ENCODE results near the gene TRAPPC12.
"Not testable (repeated sequence)": the region's sequence is repeated elsewhere in the genome, so short reads cannot be mapped to it uniquely, and the experiment has no call there.

The TRAPPC12 gene

DNA sequence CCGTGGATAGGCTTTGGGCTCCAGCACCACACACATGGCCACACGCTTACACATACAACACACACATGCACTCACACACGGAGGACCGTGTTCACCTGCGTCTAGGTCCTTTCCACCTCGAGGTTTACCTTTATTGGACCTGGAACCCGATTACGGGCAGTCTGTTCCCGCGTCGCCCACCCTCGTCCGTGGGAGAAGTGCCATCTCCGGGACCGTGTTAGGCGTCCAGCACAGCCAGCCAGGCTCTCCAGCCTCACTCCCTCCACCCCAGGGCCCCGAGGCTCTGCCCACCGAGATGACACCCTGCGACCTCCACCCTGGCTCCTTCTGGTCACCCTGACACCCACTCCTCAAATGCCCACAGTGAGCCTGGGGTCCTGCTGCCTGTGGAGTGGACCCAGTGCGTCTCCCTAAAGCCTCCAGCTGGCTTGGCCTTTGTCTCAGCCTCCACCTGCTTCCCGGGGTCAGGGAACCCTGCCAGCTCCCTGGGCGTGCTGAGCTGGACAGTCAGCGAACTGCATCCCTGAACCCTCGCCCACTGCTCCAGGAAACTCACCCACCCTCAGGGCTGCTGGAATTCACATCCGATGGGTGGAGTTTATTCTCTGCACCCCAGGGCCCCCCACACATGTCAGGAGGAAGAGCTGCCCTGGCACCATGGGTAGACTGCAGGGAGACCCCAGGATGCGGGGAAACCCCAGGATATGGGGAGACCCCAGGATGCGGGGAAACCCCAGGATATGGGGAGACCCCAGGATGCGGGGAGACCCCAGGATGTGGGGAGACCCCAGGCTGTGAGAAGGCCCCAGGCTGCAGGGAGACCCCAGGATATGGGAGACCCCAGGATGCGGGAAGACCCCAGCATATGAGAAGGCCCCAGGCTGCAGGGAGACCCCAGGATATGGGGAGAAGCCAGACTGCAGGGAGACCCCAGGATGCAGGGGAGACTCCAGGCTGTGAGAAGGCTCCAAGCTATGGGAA, 106.8 kb downstream of the TRAPPC12 start:
- DNase-seq (ENCODE audit: low spot score), result no peak

DNA sequence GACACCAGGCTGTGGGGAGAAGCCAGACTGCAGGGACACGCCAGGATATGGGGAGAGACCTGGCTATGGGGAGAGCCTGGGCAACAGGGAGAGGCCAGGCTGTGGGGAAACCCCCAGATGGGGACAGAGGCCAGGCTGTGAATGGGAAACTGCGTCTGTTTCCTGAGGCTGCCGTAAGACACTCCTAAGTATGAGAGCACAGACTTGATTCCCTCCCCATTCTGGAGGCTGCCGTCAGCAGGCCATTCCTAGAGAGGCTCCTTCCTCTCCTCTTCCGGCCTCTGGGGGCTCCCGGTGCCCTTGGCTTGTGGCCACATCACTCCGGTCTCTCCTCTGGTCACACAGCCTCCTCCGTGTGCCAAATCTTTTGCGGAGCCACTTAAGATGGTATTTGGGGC, 107.5 kb downstream of the TRAPPC12 start:
- DNase-seq (ENCODE audit: low spot score), result no peak

DNA sequence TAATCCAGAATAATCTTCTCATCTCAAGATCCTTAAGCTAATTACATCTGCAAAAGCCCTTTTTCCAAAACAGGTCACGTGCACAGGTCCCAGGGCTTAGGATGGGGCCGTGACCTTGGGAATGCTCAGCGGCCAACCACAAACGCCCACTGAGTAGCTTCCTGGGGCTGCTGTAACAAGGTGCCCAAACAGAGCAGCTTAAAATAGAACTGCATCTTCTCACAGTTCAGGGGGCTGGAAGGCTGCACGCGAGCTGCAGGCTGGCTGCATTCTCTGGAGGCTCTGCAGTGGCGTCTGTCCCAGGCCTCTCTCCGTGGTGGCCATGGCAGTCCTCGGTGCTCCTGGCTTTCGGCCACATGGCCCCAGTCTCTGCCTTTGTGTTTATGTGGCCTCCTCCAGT, 107.9 kb downstream of the TRAPPC12 start:
- DNase-seq (ENCODE audit: low spot score), result no peak

DNA sequence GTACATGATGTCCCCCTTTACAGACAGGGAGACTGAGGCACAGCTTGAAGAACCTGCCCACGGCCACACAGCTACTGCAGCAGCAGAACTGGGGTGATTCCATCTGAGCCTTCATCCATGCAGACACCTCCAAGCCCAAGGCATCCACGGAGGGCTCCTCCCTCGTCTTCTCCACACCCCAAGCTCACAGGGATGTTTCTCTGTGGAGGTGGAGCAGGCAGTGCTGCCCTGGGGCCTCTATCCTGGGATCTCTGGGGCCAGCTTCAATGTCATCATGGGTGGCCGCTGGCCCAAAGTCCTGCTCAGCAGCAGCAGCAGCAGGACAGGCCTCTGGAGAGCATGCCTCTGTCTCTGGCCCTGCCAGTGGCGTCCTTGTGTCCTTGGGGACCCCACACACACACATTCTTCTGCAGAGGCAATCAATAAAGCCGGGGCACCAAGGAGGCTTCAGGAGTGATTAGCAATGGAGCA, 108.6 kb downstream of the TRAPPC12 start:
- DNase-seq (ENCODE audit: low spot score), result no peak

DNA sequence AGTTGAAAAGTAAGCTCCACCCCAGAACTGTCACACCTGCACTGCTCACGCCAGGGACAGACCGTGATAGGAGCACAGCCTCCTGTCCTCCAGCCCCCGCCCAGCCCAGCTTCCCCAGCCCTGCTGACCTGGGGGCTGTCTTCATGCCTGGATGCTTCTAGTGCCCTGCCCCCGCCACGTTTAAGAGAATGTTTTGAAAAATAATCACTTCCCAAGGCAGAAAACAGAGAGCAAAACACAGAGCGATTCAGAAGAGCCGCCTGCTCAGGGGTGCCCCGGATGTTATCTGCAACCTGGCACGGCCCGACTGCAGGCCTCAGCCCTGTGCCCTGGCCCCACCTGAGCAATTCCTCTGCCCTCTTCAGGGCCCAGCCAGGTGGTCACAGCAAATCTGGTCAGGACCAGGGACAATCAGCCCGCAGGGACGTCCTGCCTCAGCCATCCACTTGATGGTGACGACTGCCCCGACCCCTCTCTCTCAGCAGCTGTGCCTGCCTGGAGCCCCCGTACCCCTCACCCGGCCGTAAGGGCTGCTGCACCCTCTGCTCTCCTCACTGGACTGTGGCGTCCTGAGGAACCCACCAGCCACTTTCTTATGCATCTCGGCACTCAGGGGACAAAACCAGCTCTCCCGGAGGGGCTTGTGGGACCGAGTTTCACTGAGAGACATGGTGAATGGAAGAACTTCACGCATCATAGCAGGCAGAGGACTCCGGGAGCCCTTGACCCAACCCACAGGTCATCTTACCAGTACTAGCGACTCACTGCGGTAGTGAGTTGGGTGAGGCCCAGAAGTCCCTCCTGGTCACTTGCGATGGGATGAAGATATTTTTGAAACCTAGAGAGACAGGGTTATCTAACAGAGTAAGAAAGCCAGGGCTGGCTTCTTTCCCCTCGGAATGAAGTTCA, 109.6 kb downstream of the TRAPPC12 start:
- no peak for DNase-seq (ENCODE audit: low spot score)

DNA sequence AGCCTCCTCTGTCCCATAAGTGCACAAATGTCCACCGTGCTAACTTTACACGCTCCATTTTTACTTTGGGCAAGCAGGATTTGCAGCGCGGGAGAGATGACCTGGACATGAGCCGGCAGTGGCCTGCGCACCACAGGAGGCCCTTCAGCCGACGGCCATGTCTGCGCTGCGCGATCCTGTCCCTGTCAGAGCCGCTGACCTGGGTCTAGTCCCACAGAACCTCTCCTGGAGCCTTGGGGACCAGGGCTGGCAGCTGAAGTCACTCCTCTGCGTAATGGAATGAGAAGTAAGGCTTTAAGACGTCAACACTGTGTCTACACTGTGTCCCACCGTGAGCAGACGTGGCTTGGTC, 110.2 kb downstream of the TRAPPC12 start:
- no peak for DNase-seq (ENCODE audit: low spot score)

DNA sequence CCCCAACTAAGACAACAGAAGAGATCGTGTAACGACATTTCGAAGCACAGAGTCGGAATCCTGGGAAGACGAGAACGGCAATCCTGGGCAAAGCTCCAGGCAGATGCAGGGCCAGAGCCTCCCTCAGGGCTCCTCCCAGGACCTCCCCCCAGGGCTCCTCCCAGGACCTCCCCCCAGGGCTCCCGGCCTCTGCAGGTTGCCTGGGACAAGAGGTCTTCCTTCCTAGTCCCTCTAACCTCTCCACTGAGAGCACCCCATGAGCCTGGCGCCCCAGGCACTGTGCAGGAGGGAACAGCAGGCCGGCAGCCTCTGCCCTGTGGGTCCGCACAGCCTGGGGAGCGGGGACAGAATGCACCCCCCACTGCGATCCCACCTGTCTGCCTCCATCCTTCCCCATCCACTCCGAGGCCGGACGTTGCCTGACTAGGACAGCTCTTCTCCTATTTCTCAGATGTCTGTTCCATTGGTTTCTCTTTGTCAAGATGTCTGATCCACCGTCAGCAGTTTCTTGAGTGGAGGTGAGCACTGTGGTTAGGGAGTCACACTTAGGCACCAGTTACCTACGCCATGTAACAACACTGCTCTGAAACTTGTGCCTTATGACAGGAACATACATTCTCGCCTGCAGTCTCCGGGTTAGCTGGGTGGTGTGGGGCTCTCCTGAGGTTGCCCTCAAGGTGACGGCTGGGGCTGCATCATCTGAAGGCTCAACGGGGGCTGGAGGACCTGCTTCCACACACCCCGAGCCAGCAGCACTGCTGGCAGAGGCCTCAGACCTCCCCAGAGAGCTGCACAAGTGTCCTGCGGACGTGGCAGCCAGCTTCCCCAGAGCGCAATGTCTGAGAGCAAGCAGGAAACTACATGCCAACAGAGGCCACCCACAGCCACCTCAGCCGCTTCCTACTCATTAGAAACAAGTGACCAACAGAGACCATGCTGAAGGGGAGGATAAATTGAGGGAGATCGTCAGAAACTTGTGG, 111.0 kb downstream of the TRAPPC12 start:
- no peak for DNase-seq (ENCODE audit: low spot score)

DNA sequence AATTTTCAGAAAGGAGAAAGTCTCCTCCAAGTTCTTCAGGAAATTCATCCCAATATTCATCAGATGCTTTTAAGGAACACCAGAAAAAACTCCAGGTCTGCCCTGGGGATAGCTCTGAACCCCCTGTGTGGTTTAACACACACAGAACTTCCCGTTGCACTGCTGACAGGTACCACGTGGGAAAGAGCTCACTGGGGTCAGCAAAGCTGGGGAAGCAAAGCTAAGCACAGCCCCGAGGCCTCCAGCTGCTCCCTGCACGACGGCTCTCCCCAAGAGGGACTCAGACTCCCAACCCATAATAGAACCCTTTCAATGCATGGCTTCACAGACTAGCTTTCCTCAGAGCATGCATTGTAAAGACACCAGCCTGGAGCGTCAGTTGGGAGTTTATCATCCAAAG, 111.8 kb downstream of the TRAPPC12 start:
- DNase-seq (ENCODE audit: low spot score), result no peak

DNA sequence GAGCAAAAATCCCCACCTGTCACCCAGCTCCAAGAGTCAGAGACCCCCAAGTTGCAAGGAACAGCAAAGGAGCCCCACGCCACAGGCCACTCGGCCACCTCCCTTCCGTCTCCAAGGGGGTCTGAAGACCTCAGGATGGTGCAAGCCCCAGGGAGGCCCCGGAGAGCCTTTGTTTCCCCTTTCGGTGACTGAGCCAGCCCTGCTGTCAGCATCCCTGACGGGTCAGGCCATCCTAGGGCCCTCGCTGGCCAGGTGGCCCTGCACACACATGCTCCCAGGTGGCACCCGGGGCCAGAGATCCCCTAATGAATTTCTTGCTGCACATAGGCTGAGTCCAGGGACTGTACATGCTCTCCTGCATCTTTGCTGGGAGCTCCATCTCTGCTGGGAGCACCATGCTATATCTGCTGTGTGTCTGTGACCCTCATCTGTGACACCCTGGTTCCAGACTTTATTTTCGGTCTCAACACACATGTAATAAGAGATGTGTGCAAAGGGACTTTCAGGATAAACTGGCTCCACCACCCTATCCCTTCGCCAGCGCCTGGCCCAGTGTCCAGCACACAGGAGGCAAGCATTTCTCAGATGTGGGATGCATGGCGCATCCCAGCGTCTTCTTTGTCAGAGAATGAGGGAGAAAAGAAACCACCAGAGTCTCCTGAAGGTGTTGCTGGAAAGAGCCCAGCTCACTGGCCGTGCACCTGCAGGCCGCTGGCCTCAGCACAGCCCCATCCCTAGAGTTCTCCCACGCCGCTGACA, 112.4 kb downstream of the TRAPPC12 start:
- no peak for DNase-seq (ENCODE audit: low spot score)

DNA sequence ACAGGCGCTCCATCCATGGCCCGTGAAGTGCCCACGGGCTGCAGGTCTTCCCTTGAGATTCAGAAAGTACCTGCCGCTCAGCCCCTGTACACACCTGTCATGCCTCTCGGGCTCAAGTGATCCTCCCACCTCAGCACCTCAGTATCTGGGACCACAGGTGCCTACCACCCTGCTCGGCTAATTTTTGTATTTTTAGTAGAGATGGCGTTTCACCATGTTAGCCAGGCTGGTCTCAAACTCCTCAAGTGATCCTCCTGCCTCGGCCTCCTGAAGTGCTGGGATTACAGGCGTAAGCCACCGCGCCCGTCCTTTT, 112.9 kb downstream of the TRAPPC12 start:
- not testable (repeated sequence) for DNase-seq (ENCODE audit: low spot score)

DNA sequence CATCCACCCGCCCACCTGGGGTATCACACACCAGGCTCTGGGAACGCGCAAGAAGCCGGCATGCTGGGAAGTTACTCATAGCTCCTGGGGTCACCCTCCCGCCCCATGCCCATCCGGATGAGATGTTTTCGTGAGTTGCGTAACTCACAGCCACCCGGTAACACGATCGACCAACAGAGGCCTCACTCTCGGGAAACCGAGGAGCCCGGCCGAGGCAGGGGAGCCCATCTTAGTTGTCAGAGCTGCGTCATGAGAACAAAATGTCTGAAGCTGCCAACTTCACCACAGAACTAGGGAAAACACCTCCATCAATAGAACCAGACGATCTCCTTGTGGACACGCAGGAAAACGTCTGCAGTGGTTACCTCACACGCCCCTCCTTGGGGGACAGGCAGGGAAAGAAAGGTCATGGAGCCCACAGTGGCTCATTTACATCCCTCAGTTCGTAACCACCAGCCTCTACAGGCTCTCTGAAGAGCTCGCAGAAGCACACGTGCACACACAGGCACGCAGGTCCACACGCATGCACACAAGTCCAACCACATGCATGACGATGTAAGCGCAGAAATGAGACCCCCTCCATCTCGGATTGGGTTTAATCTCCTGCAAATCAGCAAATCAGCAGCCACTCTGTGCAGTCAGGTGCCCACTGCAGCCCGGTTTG, 113.6 kb downstream of the TRAPPC12 start:
- no peak for DNase-seq (ENCODE audit: low spot score)

DNA sequence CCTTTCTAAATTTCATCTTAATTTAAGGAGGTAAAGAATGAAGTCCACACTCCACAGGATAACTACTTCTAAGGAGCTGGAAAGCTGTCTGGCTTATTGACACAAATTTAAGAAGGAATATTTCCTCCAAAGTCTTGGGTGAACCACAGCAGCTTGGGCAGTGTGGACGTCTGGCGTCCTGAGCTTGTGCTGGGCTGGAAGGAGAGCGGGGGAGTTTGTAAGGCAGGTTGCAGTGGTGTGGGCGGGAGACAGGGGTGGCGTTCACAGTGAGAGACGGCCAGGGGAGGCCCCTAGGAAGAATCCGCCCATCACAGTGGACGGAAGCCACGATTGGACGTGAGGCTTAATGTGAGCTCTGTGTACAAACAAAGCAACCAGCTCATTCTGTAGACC, 114.1 kb downstream of the TRAPPC12 start:
- no peak for DNase-seq (ENCODE audit: low spot score)

DNA sequence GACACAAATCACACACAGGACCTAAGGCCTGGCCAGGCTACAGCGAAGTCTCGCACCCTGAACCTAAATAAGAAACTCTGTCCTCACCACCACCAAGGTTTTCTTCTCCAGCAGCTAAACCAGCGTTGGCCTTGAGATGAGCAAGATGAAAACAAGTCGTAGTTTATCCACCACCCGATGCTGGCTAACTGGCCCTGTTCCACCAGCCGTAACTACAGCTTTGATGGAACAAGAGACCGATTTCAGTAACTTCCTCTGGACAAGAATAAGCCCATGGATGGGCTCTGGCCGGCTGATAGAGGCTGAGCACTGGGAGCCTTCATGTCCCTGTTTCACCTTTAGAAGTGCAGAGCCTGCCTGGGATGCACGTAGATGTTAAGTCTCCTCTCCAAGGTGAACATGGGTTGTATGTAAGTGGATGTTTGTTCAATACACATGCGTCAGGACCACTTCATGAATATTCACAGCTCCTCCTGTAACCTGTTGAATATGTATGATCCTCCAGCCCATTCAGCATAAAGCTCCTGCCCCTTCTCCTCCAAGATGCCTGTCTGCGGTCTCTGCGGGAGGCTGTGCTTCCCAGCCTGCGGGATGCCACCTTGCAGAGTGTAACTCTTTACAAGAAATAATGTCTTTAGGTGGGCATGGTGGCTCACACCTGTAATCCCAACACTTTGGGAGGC, 115.6 kb downstream of the TRAPPC12 start:
- no peak for DNase-seq (ENCODE audit: low spot score)

DNA sequence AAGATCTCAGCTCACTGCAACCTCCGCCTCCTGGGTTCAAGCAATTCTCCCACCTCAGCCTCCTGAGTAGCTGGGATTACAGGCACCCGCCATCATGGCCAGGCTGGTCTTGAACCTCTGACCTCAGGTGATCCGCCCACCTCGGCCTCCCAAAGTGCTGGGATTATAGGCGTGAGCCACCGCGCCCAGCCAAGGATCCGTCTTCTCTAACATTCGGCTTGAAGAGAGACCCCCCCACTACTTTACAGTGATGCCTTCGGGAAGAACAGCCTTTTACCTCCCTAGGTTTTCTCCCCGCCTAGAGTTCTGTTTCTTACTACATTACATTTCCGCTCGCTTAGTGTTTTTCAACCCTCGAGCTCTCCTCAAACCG, 117.2 kb downstream of the TRAPPC12 start:
- not testable (repeated sequence) for DNase-seq (ENCODE audit: low spot score)

DNA sequence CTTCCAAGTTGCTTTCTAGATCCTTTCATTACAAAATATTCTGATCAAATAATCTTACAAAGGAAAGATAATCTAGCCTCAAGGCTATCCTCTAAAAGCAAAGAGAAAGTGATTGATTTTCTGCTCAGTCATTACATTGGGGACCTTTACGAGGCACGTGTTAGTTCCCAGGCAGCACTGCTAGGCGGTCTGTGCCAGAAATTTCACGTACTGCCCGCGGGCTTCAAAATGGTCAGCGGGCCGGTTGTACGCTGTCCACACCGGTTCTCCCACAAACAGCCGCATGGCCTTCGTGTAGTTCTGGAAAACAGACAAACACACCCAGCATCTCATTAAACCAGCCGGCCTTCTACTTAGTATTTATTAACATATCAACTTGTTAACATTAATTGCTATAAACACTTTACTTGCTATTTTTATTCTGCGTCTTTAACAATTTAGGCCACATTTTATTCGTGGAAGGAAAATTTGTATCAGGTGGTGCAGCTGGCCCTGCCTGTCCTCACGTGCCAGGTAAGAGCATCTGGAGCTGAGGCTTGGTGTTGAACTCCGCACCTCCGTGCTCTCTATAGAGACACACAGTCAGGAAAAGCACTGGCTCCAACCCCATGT, 119.4 kb downstream of the TRAPPC12 start:
- no peak for DNase-seq (ENCODE audit: low spot score)

DNA sequence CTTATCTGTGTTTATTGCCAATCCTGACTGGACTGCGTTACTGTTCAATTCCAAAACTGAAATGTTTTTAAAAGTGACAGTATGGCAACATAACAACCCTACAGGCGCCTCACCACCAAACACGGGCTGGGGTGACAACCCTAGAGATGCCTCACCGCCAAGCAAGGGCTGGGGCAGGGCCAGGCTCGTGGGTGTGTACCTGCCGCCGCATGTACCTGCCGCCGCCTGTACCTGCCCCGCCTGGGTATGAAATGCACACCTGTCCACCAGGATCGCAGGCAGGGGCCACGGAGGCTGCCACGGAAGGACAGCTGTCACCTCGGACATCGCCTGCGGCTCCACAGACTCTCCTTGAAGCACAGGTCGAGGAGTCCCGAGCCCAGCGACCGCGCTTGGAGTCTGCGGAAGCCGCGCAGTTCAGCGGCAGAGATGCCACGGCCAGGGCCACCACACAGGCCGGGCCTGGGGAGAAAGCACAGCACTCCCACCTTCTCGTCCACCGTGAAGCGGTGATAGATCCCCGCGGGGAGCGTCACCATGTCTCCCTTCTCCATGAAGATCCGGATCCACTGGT, 120.9 kb downstream of the TRAPPC12 start:
- no peak for DNase-seq (ENCODE audit: low spot score)

DNA sequence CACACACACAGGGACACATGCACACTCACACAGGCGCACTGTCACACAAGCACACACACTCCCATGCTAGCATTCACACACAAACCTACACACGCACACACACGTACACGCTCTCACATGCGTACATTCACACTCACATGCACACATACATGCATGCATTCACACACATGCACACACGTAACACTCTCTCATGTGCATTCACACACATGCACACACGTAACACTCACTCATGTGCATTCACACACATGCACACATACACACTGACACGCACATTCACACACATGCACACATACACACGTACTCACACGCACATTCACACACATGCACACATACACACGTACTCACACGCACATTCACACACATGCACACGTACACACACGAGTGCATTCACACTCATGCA, 123.6 kb downstream of the TRAPPC12 start:
- no peak for DNase-seq (ENCODE audit: low spot score)

DNA sequence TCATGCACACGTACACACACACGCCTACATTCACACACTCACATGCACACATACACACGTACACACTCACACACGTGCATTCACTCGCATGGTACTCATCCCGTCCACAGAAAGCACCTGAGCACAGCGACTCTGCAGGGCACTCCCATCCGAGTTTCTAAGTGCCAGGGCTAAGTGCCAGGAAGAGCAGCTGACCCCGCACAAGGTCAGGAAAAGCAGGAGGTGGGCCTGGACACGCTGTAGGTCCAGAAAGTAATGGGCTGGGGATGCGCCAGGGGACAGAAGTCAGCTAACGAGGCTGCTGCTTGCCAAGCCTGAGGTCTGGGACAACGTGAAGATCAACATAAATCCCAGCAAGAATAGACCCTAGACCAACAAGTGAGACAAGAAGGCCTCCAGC, 124.0 kb downstream of the TRAPPC12 start:
- no peak for DNase-seq (ENCODE audit: low spot score)

DNA sequence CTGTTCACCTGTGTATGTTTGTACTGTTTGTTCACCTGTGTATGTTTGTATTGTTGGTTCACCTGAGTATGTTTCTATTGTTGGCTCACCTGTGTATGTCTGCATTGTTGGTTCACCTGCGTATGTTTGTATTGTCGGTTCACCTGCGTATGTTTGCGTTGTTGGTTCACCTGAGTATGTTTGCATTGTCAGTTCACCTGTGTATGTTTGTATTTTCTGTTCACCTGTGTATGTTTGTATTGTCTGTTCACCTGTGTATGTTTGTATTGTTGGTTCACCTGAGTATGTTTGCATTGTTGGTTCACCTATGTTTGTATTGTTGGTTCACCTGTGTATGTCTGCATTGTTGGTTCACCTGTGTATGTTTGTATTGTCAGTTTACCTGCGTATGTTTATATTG, 125.2 kb downstream of the TRAPPC12 start:
- DNase-seq (ENCODE audit: low spot score), result no peak
